DND-41 (cell line): ENCODE data around the gene SIRT2.

ENCODE experiments used
- CTCF ChIP-seq: IDR thresholded peaks from 2 replicates; pipeline ENCODE4 v1.5.1; 2012; ENCODE audit warnings: borderline replicate concordance, low read length, moderate library complexity, mild to moderate bottlenecking; ENCODE audit not compliant: poor library complexity, severe bottlenecking; ENCODE audit errors: extremely low read depth
- EZH2 ChIP-seq: IDR thresholded peaks from 3 replicates; pipeline ENCODE4 v1.6.1; 2012; ENCODE audit warnings: borderline replicate concordance, low read depth, mild to moderate bottlenecking, moderate library complexity, low read length, inconsistent platforms; ENCODE audit not compliant: severe bottlenecking

DNA sequence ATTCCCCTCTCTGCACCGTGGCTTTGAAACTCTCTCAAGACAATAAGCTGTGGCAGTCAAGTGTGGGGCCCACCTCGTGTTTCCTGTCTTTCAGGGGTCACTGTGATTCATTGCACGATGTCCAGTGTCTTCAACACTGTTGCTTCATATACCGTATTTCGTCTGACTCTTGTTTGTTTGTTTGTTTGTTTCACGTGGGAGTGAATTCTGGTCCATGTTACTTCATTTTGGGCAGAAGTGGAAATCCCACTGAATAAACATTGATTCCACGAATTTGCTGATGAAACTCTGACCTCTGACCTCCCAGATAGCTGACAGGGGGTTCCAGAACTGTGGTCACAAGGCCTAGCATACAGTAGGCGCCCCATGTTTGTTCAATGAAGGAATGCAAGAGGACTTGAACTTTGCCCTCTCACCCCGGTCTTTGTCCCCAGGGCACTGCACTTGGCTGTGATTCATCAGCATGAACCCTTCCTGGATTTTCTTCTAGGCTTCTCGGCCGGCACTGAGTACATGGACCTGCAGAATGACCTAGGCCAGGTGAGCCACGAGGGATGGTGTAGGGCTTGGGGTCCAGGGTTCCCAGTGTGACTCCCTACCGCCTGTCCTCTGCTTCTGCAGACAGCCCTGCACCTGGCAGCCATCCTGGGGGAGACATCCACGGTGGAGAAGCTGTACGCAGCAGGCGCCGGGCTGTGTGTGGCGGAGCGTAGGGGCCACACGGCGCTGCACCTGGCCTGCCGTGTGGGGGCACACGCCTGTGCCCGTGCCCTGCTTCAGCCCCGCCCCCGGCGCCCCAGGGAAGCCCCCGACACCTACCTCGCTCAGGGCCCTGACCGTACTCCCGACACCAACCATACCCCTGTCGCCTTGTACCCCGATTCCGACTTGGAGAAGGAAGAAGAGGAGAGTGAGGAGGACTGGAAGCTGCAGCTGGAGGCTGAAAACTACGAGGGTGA, 5.4 kb upstream of the SIRT2 start:
- TF ChIP-seq CTCF (no peak), EZH2 (no peak)
